ENCODE measurements around the gene GSDME. TPM values are rescaled to one million over a fixed set of nuclear protein-coding genes. Genes with fewer than 3 reads are reported as not detected.

Gene GSDME
- total RNA-seq, 1 experiment from 2014 or later: 5.5 TPM

GRCh38 chr7:24700521-24701260 is 56.6 kb downstream of the GSDME start:
- H3K23me2 ChIP-seq (ENCODE audit: insufficient read length, low read depth, low read length, poor library complexity, severe bottlenecking): no peaks in the 10 kb centered on the region
- H3K9ac ChIP-seq (ENCODE audit: extremely low read depth, insufficient read length, low read length): no peak overlapping the region
- no peak overlapping the region for H2BK12ac ChIP-seq (ENCODE audit: insufficient read length, low read depth, low read length)
- H4K20me1 ChIP-seq (ENCODE audit: control insufficient read depth, insufficient read depth, insufficient read length): no peaks in the 10 kb centered on the region
- no peak overlapping the region for H3K4me2 ChIP-seq (ENCODE audit: insufficient read depth, insufficient read length, low read length)
- H2BK20ac ChIP-seq (ENCODE audit: low read depth, low read length, poor library complexity, severe bottlenecking): no peak overlapping the region
- H3K4me3 Mint-ChIP-seq: no peak overlapping the region
- no peaks in the 10 kb centered on the region for H3K9me3 Mint-ChIP-seq
- no peak overlapping the region for H2AFZ ChIP-seq (ENCODE audit: low read length)
- H2BK5ac ChIP-seq (ENCODE audit: insufficient read length, low read length): no peak overlapping the region
- no peaks in the 10 kb centered on the region for H3K9me3 ChIP-seq (ENCODE audit: control insufficient read depth, low read depth, low read length)
- H3K56ac ChIP-seq (ENCODE audit: insufficient read length, low read depth, low read length): no peak overlapping the region
- peaks cover 30 to 35% of the 10 kb centered on the region in 2 experiments for H3K4me1 Mint-ChIP-seq
- no peaks in the 10 kb centered on the region for H3K79me2 ChIP-seq (ENCODE audit: insufficient read depth, low read length)
- no peak for DNase-seq
- no peak overlapping the region for H3T11ph ChIP-seq (ENCODE audit: low read length)
- no peaks in the 10 kb centered on the region for H3K27me3 Mint-ChIP-seq (ENCODE audit: low read depth)
- H3K27ac ChIP-seq (ENCODE audit: insufficient read length, low read depth, low read length): no peak overlapping the region
- no peak overlapping the region for H2BK120ac ChIP-seq (ENCODE audit: low read depth, low read length, poor library complexity, severe bottlenecking)
- H3K79me1 ChIP-seq (ENCODE audit: insufficient read depth, low read depth, low read length, poor library complexity, severe bottlenecking): no peaks in the 10 kb centered on the region
- H3K27ac Mint-ChIP-seq: peak overlapping the region in 1 of 3 experiments; percentile 1; a peak in 2 of 7 replicates
- H3K14ac ChIP-seq (ENCODE audit: insufficient read depth, low read length): no peak overlapping the region
- H4K91ac ChIP-seq (ENCODE audit: insufficient read length, low read depth, low read length): no peak overlapping the region
- H3K4ac ChIP-seq (ENCODE audit: low read depth, low read length): no peak overlapping the region
- no peak overlapping the region for H4K5ac ChIP-seq (ENCODE audit: insufficient read length, low read depth, low read length)
- peaks cover 5 to 17% (median 10%) of the 10 kb centered on the region in 3 experiments; a peak in 5 of 7 replicates for H3K36me3 Mint-ChIP-seq (ENCODE audit: insufficient read depth in 1 of 3, low read depth in 3 of 3)
- no peak overlapping the region for H2AK5ac ChIP-seq (ENCODE audit: insufficient read length, low read length)
- TF ChIP-seq CTCF (conservative IDR thresholded peaks at IDR 0.05): no peak; the same call in 2 of the 3 replicates
- no peaks in the 10 kb centered on the region for H3K27me3 ChIP-seq (ENCODE audit: insufficient read depth, low read length)
- H4K8ac ChIP-seq (replicated peaks; ENCODE audit: insufficient read length, low read depth, low read length): no peak overlapping the region
- no peak overlapping the region for H3K18ac ChIP-seq (ENCODE audit: insufficient read length, low read depth, low read length)
- no peaks in the 10 kb centered on the region for H3K4me1 ChIP-seq (ENCODE audit: insufficient read depth, low read length)
- no CpG with 5 or more reads among the region's 9 CpGs for WGBS (ENCODE audit: extremely low coverage, insufficient read length, low lambda C conversion rate)
- H2BK15ac ChIP-seq (ENCODE audit: low read depth, low read length): no peak overlapping the region
- H3K23ac ChIP-seq (ENCODE audit: insufficient read length, low read depth, low read length): no peak overlapping the region

Data from H9 (cell line).